GM13977 (cell line): Measurements from ENCODE around the gene EVI5.
"Not testable (repeated sequence)": the region's sequence is repeated elsewhere in the genome, so short reads cannot be mapped to it uniquely, and the experiment has no call there.

Experiments used
- DNase-seq: peaks from one replicate; pipeline ENCODE4 v3.0.0; 2012; ENCODE audit warnings: low spot score
- in situ Hi-C: fragments of 300-500 bp; cut with MboI; formaldehyde crosslinking; loops from one replicate; pipeline ENCODE4 v1.12.0; 2022; ENCODE audit warnings: low sequenced_read_pairs, low pct_unique_long_range_greater_than_20kb, mixed read lengths, inconsistent platforms; ENCODE audit not compliant: unreplicated experiment
- TF ChIP-seq, protein P1 (sequence below): IDR thresholded peaks from 2 replicates; pipeline ENCODE4 v1.5.1; 2012; ENCODE audit warnings: mild to moderate bottlenecking, control low read depth; ENCODE audit not compliant: insufficient read depth; ENCODE audit errors: extremely low read depth, missing control alignments

The EVI5 gene

GRCh38 chr1:92527670-92528069 lies 257.2 kb downstream of the EVI5 start:
- TF ChIP-seq, protein P1, sequence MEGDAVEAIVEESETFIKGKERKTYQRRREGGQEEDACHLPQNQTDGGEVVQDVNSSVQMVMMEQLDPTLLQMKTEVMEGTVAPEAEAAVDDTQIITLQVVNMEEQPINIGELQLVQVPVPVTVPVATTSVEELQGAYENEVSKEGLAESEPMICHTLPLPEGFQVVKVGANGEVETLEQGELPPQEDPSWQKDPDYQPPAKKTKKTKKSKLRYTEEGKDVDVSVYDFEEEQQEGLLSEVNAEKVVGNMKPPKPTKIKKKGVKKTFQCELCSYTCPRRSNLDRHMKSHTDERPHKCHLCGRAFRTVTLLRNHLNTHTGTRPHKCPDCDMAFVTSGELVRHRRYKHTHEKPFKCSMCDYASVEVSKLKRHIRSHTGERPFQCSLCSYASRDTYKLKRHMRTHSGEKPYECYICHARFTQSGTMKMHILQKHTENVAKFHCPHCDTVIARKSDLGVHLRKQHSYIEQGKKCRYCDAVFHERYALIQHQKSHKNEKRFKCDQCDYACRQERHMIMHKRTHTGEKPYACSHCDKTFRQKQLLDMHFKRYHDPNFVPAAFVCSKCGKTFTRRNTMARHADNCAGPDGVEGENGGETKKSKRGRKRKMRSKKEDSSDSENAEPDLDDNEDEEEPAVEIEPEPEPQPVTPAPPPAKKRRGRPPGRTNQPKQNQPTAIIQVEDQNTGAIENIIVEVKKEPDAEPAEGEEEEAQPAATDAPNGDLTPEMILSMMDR = no peak
- no peak for DNase-seq
- in situ Hi-C loops = no loop called here

- DNase-seq, in situ Hi-C loops: not testable (repeated sequence)
These were observed 259.8 kb downstream of the EVI5 start for GRCh38 chr1:92524944-92525590.

- DNase-seq = no peak
- in situ Hi-C loops = no loop called here
- TF ChIP-seq, protein P1 = no peak
These were observed 265.9 kb downstream of the EVI5 start for GRCh38 chr1:92519043-92519442.

- TF ChIP-seq, protein P1 = no peak
- DNase-seq = no peak
- in situ Hi-C loops = no loop called here
These were observed 268.3 kb downstream of the EVI5 start for GRCh38 chr1:92516574-92516973.

GRCh38 chr1:92515796-92516201 lies 269.1 kb downstream of the EVI5 start:
- no peak for DNase-seq
- TF ChIP-seq, protein P1 = no peak
- in situ Hi-C loops = no loop called here

- TF ChIP-seq, protein P1 = no peak
- in situ Hi-C loops = no loop called here
- DNase-seq = no peak
These were observed 273.4 kb downstream of the EVI5 start for GRCh38 chr1:92511541-92511940.

DNA sequence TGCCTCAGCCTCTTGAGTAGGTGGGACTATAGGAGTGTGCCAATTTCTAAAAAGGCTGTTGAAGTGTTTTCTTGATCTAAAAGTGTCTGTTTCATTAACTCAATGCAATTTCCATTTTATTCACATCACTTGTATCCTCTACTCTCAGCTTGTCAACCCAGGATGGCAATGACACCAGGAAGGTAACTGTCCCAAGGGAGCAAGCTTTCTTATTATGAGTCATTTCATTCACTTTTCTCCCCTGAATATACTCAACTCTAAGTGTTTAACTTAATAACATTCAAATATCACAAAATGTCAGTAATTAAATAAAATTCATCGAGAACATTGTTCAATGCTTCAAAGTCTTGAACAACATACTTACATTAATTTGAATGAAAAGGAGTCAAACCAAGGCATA lies 275.3 kb downstream of the EVI5 start:
- in situ Hi-C loops = no loop called here
- DNase-seq = no peak
- TF ChIP-seq, protein P1 = no peak
